ENCODE measurements around the gene IRF8. TPM values are rescaled to one million over a fixed set of nuclear protein-coding genes. Genes with fewer than 3 reads are reported as not detected.

IRF8 gene
- total RNA-seq, 2 experiments from 2014 or later, result 230 to 234 TPM

DNA sequence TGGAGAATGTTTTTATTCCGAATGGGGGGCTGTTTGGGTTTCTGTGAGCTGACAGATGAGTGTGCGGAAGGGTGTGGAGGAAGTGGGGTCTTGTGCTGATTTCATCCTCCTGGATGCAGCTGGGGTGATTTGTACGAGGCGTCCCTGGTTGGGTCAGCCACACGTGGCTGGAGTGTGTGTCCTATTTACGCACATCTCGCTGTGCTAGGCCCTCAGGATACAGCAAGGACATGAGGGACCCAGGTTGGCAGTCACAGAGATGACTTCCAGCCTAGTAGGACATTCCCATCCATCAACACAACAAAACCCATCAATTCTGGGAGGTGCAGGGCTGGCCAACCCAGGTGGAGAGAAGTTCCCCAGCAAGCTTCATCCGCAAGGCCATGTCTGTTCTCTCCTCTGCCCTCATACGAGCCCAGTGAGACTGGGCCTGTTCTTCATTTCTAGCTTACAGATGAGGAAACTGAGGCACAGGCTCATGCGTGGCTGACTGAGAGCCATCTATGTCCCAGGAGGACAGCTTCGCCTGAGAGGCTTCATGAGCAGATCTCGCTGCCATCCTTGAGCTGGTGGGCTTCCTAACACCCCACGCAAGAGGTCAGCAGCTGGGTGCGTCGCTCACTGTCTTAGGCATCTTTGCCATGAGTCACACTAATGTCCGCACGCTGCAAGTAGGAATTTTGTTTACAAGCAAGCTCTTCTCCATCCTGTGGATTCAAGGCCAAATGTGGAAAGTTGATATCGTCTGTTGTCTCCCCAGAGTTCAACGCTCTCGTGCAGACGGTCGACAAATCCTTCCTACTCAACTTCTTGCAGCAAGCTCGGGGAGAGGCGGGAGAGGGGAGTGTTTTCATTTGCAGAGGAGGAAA lies 24.4 kb downstream of the IRF8 start:
- H3K9me3 Mint-ChIP-seq, result no peaks in the 10 kb centered on the region
- H3K27me3 Mint-ChIP-seq, result no peaks in the 10 kb centered on the region
- H3K27ac Mint-ChIP-seq, result peak overlapping the region; percentile 79
- peaks cover 46% of the 10 kb centered on the region for H3K4me1 Mint-ChIP-seq
- peak overlapping the region; percentile 5 for H3K4me3 Mint-ChIP-seq
- no peak for DNase-seq
- peaks cover 49% of the 10 kb centered on the region for H3K36me3 Mint-ChIP-seq

DNA sequence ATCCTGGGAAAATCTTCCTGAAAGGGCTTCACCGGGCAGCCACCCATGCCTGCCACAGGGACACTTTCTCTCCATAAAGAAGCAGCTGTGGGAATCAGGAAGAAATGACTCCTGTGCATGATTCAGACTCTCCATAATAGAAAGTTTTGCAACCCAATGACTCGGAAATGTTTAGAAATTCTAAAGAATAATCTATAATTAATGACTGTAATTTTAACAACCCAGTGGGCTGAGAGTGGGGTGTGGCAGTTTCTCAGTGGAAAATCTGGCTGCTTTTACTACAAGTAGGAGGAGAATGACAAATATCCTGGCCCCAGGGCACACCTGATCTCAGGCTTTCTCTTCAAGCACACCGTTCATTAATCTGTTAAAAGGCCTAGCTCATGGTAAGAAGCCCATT lies 25.7 kb downstream of the IRF8 start:
- Mint-ChIP-seq H3K4me1 (peaks cover 46% of the 10 kb centered on the region), H3K36me3 (peaks cover 39% of the 10 kb centered on the region), H3K27ac (peak overlapping the region; percentile 84), H3K4me3 (peak overlapping the region; percentile 45), H3K27me3 (no peaks in the 10 kb centered on the region), H3K9me3 (no peaks in the 10 kb centered on the region)
- peak; percentile 53 for DNase-seq

DNA sequence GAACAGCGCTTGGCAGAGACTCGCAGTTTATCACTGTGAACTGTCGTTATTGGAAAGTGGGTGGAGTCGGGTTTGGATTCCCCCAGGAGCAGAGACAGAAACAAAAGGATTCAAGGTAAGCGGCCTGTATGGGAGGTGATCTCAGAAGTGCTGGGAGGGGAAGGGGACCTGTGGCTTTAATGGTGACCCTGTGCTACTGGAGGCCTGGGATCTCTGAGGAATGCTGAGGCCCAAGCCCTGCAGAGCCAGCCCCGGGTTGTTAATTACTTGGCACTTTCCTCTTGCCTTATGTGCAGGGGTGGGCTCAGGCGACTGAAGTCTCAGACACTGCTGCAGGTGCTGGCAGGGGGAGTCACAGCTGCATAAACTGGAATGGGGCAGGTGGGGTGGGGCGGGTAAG lies 27.4 kb downstream of the IRF8 start:
- no peaks in the 10 kb centered on the region for H3K27me3 Mint-ChIP-seq
- H3K4me1 Mint-ChIP-seq, result peaks cover 49% of the 10 kb centered on the region
- H3K27ac Mint-ChIP-seq, result no peak overlapping the region
- H3K9me3 Mint-ChIP-seq, result no peaks in the 10 kb centered on the region
- H3K36me3 Mint-ChIP-seq, result peaks cover 24% of the 10 kb centered on the region
- no peak for DNase-seq
- peak overlapping the region; percentile 14 for H3K4me3 Mint-ChIP-seq

DNA sequence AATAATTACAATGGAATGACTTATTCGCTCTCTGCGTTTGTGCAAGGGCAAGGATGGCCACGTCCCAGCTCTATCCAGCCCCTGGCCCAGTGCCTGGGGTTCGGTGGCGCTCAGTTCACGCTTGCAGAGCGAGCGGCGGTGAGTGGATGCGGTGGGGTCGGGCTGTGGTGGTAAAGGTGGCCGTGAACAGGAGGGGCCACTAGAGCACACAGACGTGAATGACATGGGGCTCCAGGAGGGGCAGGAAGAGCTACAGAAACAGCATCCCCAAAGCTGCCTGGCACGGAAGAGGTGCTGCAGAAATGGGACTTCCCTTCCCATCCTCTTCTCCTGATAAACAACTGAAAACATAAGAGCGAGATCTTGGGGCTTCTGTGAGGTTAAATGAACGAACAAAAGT lies 28.4 kb downstream of the IRF8 start:
- H3K4me1 Mint-ChIP-seq, result peaks cover 52% of the 10 kb centered on the region
- no peaks in the 10 kb centered on the region for H3K27me3 Mint-ChIP-seq
- H3K36me3 Mint-ChIP-seq, result peaks cover 18% of the 10 kb centered on the region
- DNase-seq, result no peak
- peak overlapping the region; percentile 27 for H3K27ac Mint-ChIP-seq
- H3K4me3 Mint-ChIP-seq, result peak overlapping the region; percentile 32
- no peaks in the 10 kb centered on the region for H3K9me3 Mint-ChIP-seq

DNA sequence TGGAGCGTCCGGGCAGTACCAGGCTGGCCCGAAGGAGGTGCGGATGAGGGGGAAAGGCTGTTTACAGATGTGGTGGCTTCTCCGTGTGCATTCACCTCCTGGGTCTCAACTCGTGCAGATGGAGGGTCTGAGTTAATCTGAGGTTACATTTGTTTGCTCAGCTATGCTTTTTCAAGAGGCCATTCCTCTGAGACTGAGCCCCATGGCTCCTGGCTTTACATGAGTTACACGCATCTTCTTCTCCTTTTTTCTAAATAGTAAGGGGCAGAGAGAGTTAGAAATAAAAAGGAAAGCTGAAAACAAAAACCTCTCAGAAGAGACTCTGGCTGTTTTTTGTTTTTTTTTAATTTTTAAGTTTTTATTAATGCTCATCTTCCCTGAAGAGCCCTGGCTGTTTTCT lies 29.0 kb downstream of the IRF8 start:
- Mint-ChIP-seq H3K27ac (no peak overlapping the region), H3K9me3 (no peaks in the 10 kb centered on the region), H3K36me3 (peaks cover 16% of the 10 kb centered on the region), H3K4me3 (peak overlapping the region; percentile 32), H3K27me3 (no peaks in the 10 kb centered on the region), H3K4me1 (peaks cover 58% of the 10 kb centered on the region)
- DNase-seq, result no peak

DNA sequence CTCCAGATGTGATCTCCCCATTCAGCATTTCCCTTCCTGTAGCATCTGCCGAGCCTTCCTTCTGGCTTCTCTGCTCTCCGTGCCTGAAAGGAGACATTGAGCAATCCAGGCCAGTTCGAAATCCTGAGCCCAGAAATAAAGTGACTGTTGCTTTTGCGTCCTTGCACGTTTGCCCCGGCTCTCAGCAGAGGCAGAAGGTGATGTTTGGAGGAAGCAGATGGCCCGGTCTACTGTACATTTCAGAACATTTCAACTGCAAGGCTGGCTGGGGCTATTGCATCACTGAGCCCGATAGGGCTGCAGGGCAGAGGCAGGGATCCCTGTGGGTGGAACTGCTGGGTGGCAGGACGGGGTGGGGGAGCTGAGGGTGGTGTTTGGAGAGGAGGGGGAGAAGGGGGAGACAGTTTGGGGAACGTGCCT lies 29.4 kb downstream of the IRF8 start:
- Mint-ChIP-seq H3K4me1 (peaks cover 59% of the 10 kb centered on the region), H3K9me3 (no peaks in the 10 kb centered on the region), H3K27ac (no peak overlapping the region), H3K4me3 (no peak overlapping the region), H3K27me3 (no peaks in the 10 kb centered on the region), H3K36me3 (peaks cover 13% of the 10 kb centered on the region)
- no peak for DNase-seq

DNA sequence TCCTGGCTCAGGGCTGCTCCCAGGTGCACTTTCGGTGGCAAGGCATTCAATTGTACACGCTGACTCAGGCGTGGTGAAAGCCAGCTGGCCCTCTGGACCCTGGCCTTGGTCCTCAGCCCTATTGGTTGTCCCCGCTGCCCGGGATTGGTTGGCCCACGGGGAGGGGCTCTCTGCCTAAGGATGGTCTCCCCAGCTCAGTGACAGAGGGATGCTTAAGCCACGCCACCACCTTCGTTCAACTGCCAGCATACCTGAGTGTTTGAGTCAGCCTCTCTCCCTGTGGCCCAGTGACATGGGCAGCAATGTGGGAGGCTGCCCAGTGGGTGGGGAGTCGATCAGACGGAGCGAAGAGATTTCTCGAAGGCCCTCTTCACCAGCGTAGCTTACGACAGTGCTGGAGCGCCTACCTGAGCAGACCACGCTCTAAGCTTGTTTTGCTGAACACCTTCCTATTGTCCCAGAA lies 30.3 kb downstream of the IRF8 start:
- Mint-ChIP-seq H3K27ac (no peak overlapping the region), H3K4me3 (no peak overlapping the region), H3K9me3 (no peaks in the 10 kb centered on the region), H3K4me1 (peaks cover 62% of the 10 kb centered on the region), H3K36me3 (peaks cover 10% of the 10 kb centered on the region), H3K27me3 (no peaks in the 10 kb centered on the region)
- no peak for DNase-seq

DNA sequence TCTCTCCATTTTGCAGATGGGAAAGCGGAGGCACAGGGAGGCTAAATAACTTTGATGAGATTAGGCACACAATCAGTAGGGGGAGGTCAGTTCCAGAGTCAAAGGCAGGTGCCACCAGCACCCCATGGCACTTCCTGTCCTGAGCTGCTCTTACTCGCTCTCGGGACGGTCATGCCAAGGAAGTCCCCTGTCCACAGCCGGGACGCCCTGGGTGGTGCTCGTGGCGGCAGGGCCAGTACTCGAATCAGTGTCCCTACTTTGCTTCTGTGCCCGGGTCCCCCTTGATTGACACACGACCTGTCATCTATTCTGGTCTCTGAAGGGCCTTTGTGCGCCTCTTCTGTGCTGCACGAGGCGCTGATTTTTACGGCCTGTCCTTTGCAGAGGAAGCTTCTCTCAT lies 31.3 kb downstream of the IRF8 start:
- Mint-ChIP-seq H3K27me3 (no peaks in the 10 kb centered on the region), H3K9me3 (no peaks in the 10 kb centered on the region), H3K4me3 (no peak overlapping the region), H3K27ac (no peak overlapping the region), H3K36me3 (peaks cover 6% of the 10 kb centered on the region), H3K4me1 (peaks cover 62% of the 10 kb centered on the region)
- no peak for DNase-seq

DNA sequence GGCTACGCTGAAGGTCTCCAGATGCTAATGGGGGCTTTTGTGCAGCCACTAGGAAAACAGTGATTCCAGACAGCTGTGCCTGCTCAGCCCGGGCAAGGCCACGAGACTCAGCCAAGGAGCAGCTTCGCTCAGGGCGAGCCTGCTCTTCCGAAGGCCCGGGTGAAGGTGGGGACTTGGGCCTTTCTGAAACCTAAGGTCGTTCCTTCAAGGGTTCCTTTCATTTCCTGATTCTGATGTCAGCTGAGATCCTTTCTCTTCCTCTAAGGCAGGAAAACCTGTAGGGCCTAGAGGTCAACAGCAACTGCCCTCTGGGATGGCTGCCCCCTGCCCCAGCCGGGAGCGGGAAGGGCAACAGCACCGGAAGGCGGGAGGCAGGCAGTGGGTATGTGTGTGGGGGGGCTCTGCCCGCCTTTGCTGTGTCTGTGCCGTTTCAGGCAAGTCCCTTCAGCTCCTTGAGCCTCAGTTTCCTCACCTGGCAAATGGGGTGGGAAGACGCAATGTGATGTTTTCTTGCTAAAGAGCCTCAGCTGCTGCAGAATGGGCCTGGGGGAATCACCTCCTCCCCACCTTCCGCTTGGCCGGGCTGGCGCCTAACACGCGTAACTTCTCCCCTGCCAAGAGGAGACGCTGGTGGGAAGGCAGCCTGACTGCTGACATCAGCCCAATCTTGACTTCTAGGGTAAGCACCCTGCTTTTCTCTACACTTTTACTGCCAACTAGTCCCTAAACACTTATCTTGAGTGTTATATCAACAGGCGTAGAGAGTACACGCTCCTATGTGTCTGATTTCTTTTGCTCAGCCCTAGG lies 32.8 kb downstream of the IRF8 start:
- H3K4me1 Mint-ChIP-seq, result peaks cover 64% of the 10 kb centered on the region
- no peak for DNase-seq
- H3K36me3 Mint-ChIP-seq, result peaks cover 7% of the 10 kb centered on the region
- no peak overlapping the region for H3K4me3 Mint-ChIP-seq
- H3K27ac Mint-ChIP-seq, result no peak overlapping the region
- H3K27me3 Mint-ChIP-seq, result no peaks in the 10 kb centered on the region
- no peaks in the 10 kb centered on the region for H3K9me3 Mint-ChIP-seq

DNA sequence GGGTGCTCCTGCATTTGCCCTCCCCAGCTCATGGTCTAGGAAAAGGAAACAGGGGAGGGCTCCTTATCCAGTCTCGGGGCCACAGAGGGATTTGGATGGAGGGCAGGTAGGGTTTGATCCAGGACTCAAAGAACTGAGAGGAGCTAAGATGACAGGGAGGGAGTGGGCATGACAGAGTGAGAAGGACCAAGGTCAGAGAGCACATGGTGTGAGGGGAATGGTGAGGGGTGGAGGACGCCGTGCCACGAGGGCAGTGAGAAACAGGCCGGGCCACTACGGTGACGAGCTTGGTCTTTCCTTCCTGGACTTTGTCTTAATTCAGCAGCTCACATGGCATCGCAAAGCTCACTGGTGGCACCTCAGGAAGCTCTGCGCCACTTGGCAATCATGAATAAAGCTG lies 35.2 kb downstream of the IRF8 start:
- DNase-seq, result no peak
- Mint-ChIP-seq H3K36me3 (peaks cover 25% of the 10 kb centered on the region), H3K27me3 (no peaks in the 10 kb centered on the region), H3K4me3 (no peak overlapping the region), H3K27ac (peak overlapping the region; percentile 99), H3K4me1 (peaks cover 71% of the 10 kb centered on the region), H3K9me3 (peaks cover 10% of the 10 kb centered on the region)

DNA sequence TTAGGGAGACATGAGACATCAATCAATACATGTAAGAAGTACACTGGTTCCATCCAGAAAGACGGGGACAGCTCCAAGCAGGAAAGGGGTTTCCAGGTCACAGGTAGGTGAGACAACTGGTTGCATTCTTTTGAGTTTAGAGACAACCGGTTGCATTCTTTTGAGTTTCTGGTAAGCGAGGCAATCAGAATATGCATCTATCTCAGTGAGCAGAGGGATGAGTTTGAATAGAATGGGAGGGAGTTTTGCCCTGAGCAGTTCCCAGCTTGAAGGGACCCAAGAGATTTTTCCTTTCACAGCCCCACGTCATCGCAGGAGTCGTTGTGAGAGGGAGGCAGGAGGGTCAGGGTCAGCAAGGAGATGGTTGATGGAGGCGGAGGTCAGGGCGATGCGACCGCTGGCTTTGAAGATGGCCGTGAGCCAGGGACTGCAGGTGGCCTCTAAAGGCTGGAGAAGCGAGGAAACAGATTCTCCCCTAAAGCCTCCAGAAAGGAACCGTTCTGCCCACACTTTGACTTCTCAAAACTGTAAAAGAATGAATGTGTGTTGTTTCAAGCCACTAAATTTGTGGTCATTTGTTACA lies 36.5 kb downstream of the IRF8 start:
- Mint-ChIP-seq H3K4me1 (peaks cover 78% of the 10 kb centered on the region), H3K27ac (peak overlapping the region; percentile 99), H3K27me3 (no peaks in the 10 kb centered on the region), H3K9me3 (peaks cover 11% of the 10 kb centered on the region), H3K36me3 (peaks cover 32% of the 10 kb centered on the region), H3K4me3 (peak overlapping the region; percentile 68)
- DNase-seq, result no peak

DNA sequence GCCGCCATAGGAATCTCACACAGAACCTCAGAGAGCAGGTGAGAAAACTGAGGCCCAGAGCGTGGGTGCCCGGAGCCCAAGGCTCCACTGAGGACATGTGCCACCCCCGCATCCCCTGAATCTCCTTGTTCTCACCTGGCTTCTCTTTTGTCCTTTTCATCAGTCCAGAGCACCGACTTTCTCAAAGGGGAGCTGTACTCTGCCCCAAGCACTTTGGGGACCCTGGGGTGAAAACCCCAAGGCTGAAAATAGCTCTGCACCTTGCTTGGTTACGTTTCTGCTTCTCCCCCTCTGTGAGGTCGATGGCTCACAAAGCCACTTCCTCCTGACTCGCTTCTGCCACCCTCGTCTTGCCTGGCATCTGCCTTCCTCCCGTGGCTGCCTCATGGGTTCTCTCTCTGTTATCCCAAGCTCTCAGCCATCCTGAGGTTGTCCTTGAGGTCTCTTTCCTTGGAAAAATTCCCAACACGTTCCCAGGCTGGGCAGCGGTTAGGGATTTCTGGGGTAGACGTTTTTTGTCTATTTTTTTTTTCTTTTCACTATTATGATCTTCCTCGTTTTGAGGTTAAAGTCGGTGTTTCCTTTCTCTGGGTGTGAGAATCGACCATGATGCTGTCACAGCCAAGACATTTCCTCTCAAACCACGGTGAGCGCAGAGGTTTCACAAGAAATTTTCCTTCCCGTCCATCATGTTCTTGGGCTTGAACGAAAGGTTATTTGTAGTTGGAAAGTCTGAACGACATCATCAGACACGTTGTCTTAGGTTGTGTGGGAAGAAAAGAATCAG lies 37.2 kb downstream of the IRF8 start:
- H3K36me3 Mint-ChIP-seq, result peaks cover 32% of the 10 kb centered on the region
- peaks cover 11% of the 10 kb centered on the region for H3K9me3 Mint-ChIP-seq
- H3K27me3 Mint-ChIP-seq, result no peaks in the 10 kb centered on the region
- peaks cover 77% of the 10 kb centered on the region for H3K4me1 Mint-ChIP-seq
- peak overlapping the region; percentile 99 for H3K27ac Mint-ChIP-seq
- peak; percentile 84 for DNase-seq
- peak overlapping the region; percentile 68 for H3K4me3 Mint-ChIP-seq

DNA sequence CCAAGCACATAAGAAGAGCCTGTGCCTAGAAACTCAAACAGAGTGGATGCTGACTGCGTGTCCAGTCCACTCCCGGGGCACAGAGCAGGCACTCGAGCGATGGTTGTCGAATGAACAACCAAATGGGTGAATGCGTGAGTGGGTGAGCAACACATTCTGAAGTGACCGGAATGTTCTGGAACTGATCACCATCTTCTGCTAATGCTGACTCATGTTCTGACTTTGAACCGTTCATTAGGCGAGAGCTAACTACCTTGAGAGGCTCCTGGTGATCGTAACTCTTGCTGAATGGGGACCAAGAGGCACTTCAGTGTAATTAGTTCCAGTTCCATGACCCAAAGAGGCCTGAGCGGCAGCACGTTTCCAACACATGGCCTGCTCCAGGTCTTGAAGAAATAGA lies 37.9 kb downstream of the IRF8 start:
- Mint-ChIP-seq H3K36me3 (peaks cover 32% of the 10 kb centered on the region), H3K4me1 (peaks cover 75% of the 10 kb centered on the region), H3K9me3 (peaks cover 11% of the 10 kb centered on the region), H3K27ac (peak overlapping the region; percentile 99), H3K4me3 (peak overlapping the region; percentile 68), H3K27me3 (no peaks in the 10 kb centered on the region)
- peak; percentile 29 for DNase-seq

DNA sequence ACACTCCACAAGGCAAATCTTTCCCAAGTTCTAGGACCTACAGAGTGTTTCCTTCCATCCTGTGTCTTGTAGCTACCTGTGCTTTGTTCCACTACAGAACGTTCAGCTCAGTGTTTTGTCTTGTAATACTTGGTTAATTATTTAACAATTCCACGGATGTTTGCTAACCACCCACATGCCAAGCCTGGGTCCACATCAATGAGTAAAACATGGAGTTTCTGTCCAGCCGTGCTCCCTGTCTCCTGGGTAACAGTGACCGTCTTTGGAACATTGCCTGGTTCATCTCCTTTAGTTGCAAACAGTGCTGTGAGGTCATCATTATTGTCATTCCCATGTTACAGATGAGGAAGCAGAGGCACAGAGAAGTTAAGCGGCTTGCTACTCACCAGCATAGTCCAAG lies 41.3 kb downstream of the IRF8 start:
- Mint-ChIP-seq H3K27ac (no peak overlapping the region), H3K4me3 (no peak overlapping the region), H3K9me3 (peaks cover 11% of the 10 kb centered on the region), H3K4me1 (peaks cover 71% of the 10 kb centered on the region), H3K36me3 (peaks cover 31% of the 10 kb centered on the region), H3K27me3 (no peaks in the 10 kb centered on the region)
- DNase-seq, result no peak

All from activated naive CD8-positive, alpha-beta T cell treated with anti-CD3 and anti-CD28 coated beads for 36 hours (primary cell).